Kidney capillary endothelial cell (primary cell): ENCODE results near the gene PSMD5.

Experiments used
- DNase-seq: peaks from one replicate; pipeline ENCODE4 v3.0.0-alpha.2; 2018; ENCODE audit warnings: low spot score

Gene PSMD5

GRCh38 chr9:120875195-120875565, 32.5 kb upstream of the PSMD5 start:
- no peak for DNase-seq

GRCh38 chr9:120874226-120875194, 31.8 kb upstream of the PSMD5 start:
- no peak for DNase-seq

GRCh38 chr9:120873512-120873911, 30.8 kb upstream of the PSMD5 start:
- no peak for DNase-seq

- no peak for DNase-seq
Measured at GRCh38 chr9:120872791-120873502, 30.2 kb upstream of the PSMD5 start.

GRCh38 chr9:120870206-120870605, 27.5 kb upstream of the PSMD5 start:
- no peak for DNase-seq

GRCh38 chr9:120869726-120870125, 27.0 kb upstream of the PSMD5 start:
- no peak for DNase-seq

GRCh38 chr9:120869360-120869687, 26.6 kb upstream of the PSMD5 start:
- DNase-seq: no peak

GRCh38 chr9:120868676-120869359, 26.1 kb upstream of the PSMD5 start:
- DNase-seq: peak; percentile 60

- DNase-seq: no peak
Measured at GRCh38 chr9:120868339-120868675, 25.6 kb upstream of the PSMD5 start.

- DNase-seq: no peak
Measured at GRCh38 chr9:120867676-120868338, 25.1 kb upstream of the PSMD5 start.

- no peak for DNase-seq
Measured at GRCh38 chr9:120866651-120867050, 23.9 kb upstream of the PSMD5 start.

GRCh38 chr9:120865809-120866208, 23.1 kb upstream of the PSMD5 start:
- DNase-seq: no peak

- no peak for DNase-seq
Measured at GRCh38 chr9:120865176-120865575, 22.5 kb upstream of the PSMD5 start.

- no peak for DNase-seq
Measured at GRCh38 chr9:120864719-120865118, 22.0 kb upstream of the PSMD5 start.

- DNase-seq: no peak
Measured at GRCh38 chr9:120863833-120864232, 21.1 kb upstream of the PSMD5 start.

- DNase-seq: no peak
Measured at GRCh38 chr9:120862452-120862851, 19.7 kb upstream of the PSMD5 start.

GRCh38 chr9:120861935-120862334, 19.2 kb upstream of the PSMD5 start:
- DNase-seq: no peak

- DNase-seq: no peak
Measured at GRCh38 chr9:120860083-120860482, 17.4 kb upstream of the PSMD5 start.

GRCh38 chr9:120859361-120859760, 16.6 kb upstream of the PSMD5 start:
- no peak for DNase-seq

GRCh38 chr9:120857902-120858301, 15.2 kb upstream of the PSMD5 start:
- no peak for DNase-seq

- no peak for DNase-seq
Measured at GRCh38 chr9:120857481-120857880, 14.8 kb upstream of the PSMD5 start.

- DNase-seq: no peak
Measured at GRCh38 chr9:120856700-120857099, 14.0 kb upstream of the PSMD5 start.
